Endothelial cell (in vitro differentiated cells): Measurements from ENCODE around the gene TEX19. TPM values are rescaled to one million over a fixed set of nuclear protein-coding genes. Genes with fewer than 3 reads are reported as not detected.

Source experiments
- DNase-seq: peaks from one replicate; pipeline ENCODE4 v3.0.0; 2021; ENCODE audit warnings: low spot score
- H3K27ac Mint-ChIP-seq: one replicate; pipeline ENCODE4 v1.8.0; 2021; ENCODE audit warnings: mixed read lengths, inconsistent platforms; ENCODE audit not compliant: unreplicated experiment
- H3K27me3 Mint-ChIP-seq: one replicate; pipeline ENCODE4 v1.8.0; 2021; ENCODE audit warnings: mild to moderate bottlenecking, moderate library complexity, mixed read lengths, inconsistent platforms; ENCODE audit not compliant: unreplicated experiment
- H3K36me3 Mint-ChIP-seq: one replicate; pipeline ENCODE4 v1.8.0; 2021; ENCODE audit warnings: mild to moderate bottlenecking, low read depth, mixed read lengths, inconsistent platforms; ENCODE audit not compliant: unreplicated experiment
- H3K4me1 Mint-ChIP-seq: one replicate; pipeline ENCODE4 v1.8.0; 2021; ENCODE audit warnings: mild to moderate bottlenecking, mixed read lengths, inconsistent platforms; ENCODE audit not compliant: unreplicated experiment
- H3K4me3 Mint-ChIP-seq: one replicate; pipeline ENCODE4 v1.8.0; 2021; ENCODE audit warnings: mild to moderate bottlenecking, mixed read lengths, inconsistent platforms; ENCODE audit not compliant: unreplicated experiment
- H3K9me3 Mint-ChIP-seq: one replicate; pipeline ENCODE4 v1.8.0; 2021; ENCODE audit warnings: mixed read lengths, inconsistent platforms; ENCODE audit not compliant: unreplicated experiment
- CTCF ChIP-seq: fragments of 200-600 bp; sonication (generic); IDR thresholded peaks from one replicate; pipeline ENCODE4 v1.5.0; 2021; ENCODE audit warnings: antibody characterized with exemption; ENCODE audit not compliant: unreplicated experiment
- total RNA-seq: library from RNA; stranded (reverse); fragmentation: NEBNext Ultra II Directional; extraction: Animal tissue kit (Norgen Biotek cat#: 25700); gene quantifications from one replicate; pipeline ENCODE4 v1.2.1, GENCODE V29; 2021; ENCODE audit not compliant: unreplicated experiment

TEX19 gene
- total RNA-seq, 1 donor from 2014 or later = 0.26 TPM

- Mint-ChIP-seq H3K4me1 (peaks cover 2% of the 10 kb centered on the region), H3K9me3 (no peaks in the 10 kb centered on the region), H3K4me3 (no peak overlapping the region), H3K27me3 (peaks cover 23% of the 10 kb centered on the region), H3K27ac (no peak overlapping the region), H3K36me3 (no peaks in the 10 kb centered on the region)
- DNase-seq = no peak
- no peak for TF ChIP-seq CTCF
These were observed 28.5 kb upstream of the TEX19 start for GRCh38 chr17:82330322-82331239.

- Mint-ChIP-seq H3K27ac (no peak overlapping the region), H3K27me3 (peaks cover 26% of the 10 kb centered on the region), H3K4me3 (no peak overlapping the region)
These were observed 27.6 kb upstream of the TEX19 start for GRCh38 chr17:82331345-82331939.

GRCh38 chr17:82332669-82333278, 26.3 kb upstream of the TEX19 start:
- H3K27me3 Mint-ChIP-seq = peaks cover 28% of the 10 kb centered on the region
- no peaks in the 10 kb centered on the region for H3K9me3 Mint-ChIP-seq
- H3K4me1 Mint-ChIP-seq = peaks cover 2% of the 10 kb centered on the region
- DNase-seq = no peak
- H3K4me3 Mint-ChIP-seq = no peak overlapping the region
- no peak for TF ChIP-seq CTCF
- no peaks in the 10 kb centered on the region for H3K36me3 Mint-ChIP-seq
- no peak overlapping the region for H3K27ac Mint-ChIP-seq

More at GRCh38 chr17:82331345-82331939, 27.6 kb upstream of the TEX19 start:
- peaks cover 2% of the 10 kb centered on the region for H3K4me1 Mint-ChIP-seq
- no peaks in the 10 kb centered on the region for H3K9me3 Mint-ChIP-seq
- no peaks in the 10 kb centered on the region for H3K36me3 Mint-ChIP-seq
- no peak for TF ChIP-seq CTCF
- no peak for DNase-seq

GRCh38 chr17:82333279-82334171, 25.5 kb upstream of the TEX19 start, which contains the start of gene SECTM1:
SECTM1 (minus strand) TSS chr17:82333766; CDS start chr17:82327240, 6,526 bp downstream.
- Mint-ChIP-seq H3K27ac (no peak within 1 kb of the TSS), H3K36me3 (no peaks in the 10 kb centered on the region), H3K4me3 (no peak within 1 kb of the TSS), H3K9me3 (no peaks in the 10 kb centered on the region), H3K27me3 (peaks cover 28% of the 10 kb centered on the region), H3K4me1 (peaks cover 2% of the 10 kb centered on the region)
- no peak for TF ChIP-seq CTCF
- no peak for DNase-seq
